Measurements from ENCODE around the gene TBC1D17. TPM values are rescaled to one million over a fixed set of nuclear protein-coding genes. Genes with fewer than 3 reads are reported as not detected.

TBC1D17 gene
- total RNA-seq, 1 donor from 2014 or later, result 29.1 TPM

GRCh38 chr19:49869009-49869483 lies 8.5 kb upstream of the TBC1D17 start:
- H3K36me3 Mint-ChIP-seq (ENCODE audit: low read depth, unreplicated experiment), result peaks cover 22% of the 10 kb centered on the region
- Histone ChIP-seq H3K27ac (ENCODE audit: low read depth, low read length) (peak overlapping the region; percentile 44), H3K9ac (ENCODE audit: low read length) (peak overlapping the region; percentile 57), H3K79me2 (ENCODE audit: insufficient read depth, low read length) (peaks cover 57% of the 10 kb centered on the region), H3K36me3 (ENCODE audit: insufficient read depth, low read length) (peaks cover 10% of the 10 kb centered on the region), H2AFZ (ENCODE audit: low read depth, low read length) (peak overlapping the region; percentile 35), H3K9me3 (ENCODE audit: insufficient read depth, low read depth, low read length) (no peaks in the 10 kb centered on the region), H3K4me3 (ENCODE audit: insufficient read depth, low read depth, low read length) (peak overlapping the region; percentile 38), H3K4me2 (ENCODE audit: low read length) (peak overlapping the region; percentile 83), H4K20me1 (ENCODE audit: insufficient read depth, low read length) (peaks cover 13% of the 10 kb centered on the region), H3K27me3 (ENCODE audit: insufficient read depth, low read length) (no peaks in the 10 kb centered on the region), H3K4me1 (ENCODE audit: insufficient read depth, low read length) (peaks cover 36% of the 10 kb centered on the region)
- H3K4me3 Mint-ChIP-seq (ENCODE audit: unreplicated experiment), result no peak overlapping the region
- no peaks in the 10 kb centered on the region for H3K27me3 Mint-ChIP-seq (ENCODE audit: low read depth, unreplicated experiment)
- peaks cover 9% of the 10 kb centered on the region for H3K4me1 Mint-ChIP-seq (ENCODE audit: low read depth, unreplicated experiment)
- no peak overlapping the region for H3K27ac Mint-ChIP-seq (ENCODE audit: unreplicated experiment)
- no peak for DNase-seq (ENCODE audit: low read depth)
- TF ChIP-seq EZH2 (IDR thresholded peaks at IDR 0.05; ENCODE audit: insufficient read depth, low read length), result no peak
- TF ChIP-seq, protein P1, sequence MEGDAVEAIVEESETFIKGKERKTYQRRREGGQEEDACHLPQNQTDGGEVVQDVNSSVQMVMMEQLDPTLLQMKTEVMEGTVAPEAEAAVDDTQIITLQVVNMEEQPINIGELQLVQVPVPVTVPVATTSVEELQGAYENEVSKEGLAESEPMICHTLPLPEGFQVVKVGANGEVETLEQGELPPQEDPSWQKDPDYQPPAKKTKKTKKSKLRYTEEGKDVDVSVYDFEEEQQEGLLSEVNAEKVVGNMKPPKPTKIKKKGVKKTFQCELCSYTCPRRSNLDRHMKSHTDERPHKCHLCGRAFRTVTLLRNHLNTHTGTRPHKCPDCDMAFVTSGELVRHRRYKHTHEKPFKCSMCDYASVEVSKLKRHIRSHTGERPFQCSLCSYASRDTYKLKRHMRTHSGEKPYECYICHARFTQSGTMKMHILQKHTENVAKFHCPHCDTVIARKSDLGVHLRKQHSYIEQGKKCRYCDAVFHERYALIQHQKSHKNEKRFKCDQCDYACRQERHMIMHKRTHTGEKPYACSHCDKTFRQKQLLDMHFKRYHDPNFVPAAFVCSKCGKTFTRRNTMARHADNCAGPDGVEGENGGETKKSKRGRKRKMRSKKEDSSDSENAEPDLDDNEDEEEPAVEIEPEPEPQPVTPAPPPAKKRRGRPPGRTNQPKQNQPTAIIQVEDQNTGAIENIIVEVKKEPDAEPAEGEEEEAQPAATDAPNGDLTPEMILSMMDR (IDR thresholded peaks at IDR 0.05; ENCODE audit: insufficient read depth, low read depth, low read length), result no peak
- no peak for FAIRE-seq
- no peaks in the 10 kb centered on the region for H3K9me3 Mint-ChIP-seq (ENCODE audit: unreplicated experiment)

DNA sequence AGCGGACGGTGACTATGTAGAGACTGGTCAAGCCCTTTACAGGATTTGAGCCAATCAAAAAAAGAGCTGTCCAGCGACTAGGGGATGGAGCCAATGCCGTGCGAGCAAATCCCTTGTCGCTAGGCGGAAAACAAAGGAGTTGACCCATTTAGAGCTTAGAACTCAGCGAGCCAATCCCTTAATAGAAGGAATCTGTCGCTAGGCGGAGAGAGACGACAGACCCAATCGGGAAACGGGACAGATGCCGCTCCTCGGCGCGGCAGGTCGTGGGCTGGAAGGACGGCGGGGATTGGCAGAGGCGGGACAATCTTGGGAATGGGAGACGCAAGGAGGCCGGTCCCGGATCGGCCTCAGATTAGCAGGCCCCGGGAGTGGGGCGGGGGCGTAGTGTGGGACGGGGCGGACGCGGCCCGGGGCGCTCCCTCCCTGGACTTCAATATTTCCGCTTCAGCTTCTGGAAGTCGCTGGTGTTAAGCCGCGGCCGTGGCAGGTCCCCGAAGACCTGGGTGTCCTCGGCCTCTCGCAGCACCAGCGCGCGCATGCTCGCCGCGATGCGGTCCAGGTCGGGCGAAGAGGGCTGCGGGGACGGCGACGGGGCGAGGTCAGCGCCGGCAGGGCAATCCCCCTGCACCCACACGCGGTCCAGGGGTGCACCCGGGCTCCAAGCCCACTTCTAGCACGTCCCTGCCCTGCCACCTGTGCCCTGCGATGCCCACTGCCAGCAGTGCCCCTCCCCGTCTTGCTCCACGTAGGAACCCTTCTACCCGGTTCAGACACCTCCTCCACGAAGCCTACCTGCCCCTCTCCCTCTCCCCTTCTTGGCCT lies 7.8 kb upstream of the TBC1D17 start:
- H4K20me1 ChIP-seq (ENCODE audit: insufficient read depth, low read length), result peaks cover 6% of the 10 kb centered on the region
- H3K27me3 Mint-ChIP-seq (ENCODE audit: low read depth, unreplicated experiment), result no peaks in the 10 kb centered on the region
- H3K27me3 ChIP-seq (ENCODE audit: insufficient read depth, low read length), result no peaks in the 10 kb centered on the region
- H3K4me1 Mint-ChIP-seq (ENCODE audit: low read depth, unreplicated experiment), result peaks cover 11% of the 10 kb centered on the region
- H3K36me3 Mint-ChIP-seq (ENCODE audit: low read depth, unreplicated experiment), result peaks cover 22% of the 10 kb centered on the region
- peak overlapping the region; percentile 72 for H3K9ac ChIP-seq (ENCODE audit: low read length)
- peak overlapping the region; percentile 87 for H3K4me2 ChIP-seq (ENCODE audit: low read length)
- H3K4me3 Mint-ChIP-seq (ENCODE audit: unreplicated experiment), result peak overlapping the region; percentile 79
- H3K27ac Mint-ChIP-seq (ENCODE audit: unreplicated experiment), result peak overlapping the region; percentile 77
- peaks cover 37% of the 10 kb centered on the region for H3K4me1 ChIP-seq (ENCODE audit: insufficient read depth, low read length)
- no peaks in the 10 kb centered on the region for H3K9me3 ChIP-seq (ENCODE audit: insufficient read depth, low read depth, low read length)
- H3K4me3 ChIP-seq (ENCODE audit: insufficient read depth, low read depth, low read length), result peak overlapping the region; percentile 54
- FAIRE-seq, result peak; percentile 86
- TF ChIP-seq, protein P1 (IDR thresholded peaks at IDR 0.05; ENCODE audit: insufficient read depth, low read depth, low read length), result no peak
- peak; percentile 43 for TF ChIP-seq EZH2 (IDR thresholded peaks at IDR 0.05; ENCODE audit: insufficient read depth, low read length)
- peak; percentile 100 for DNase-seq (ENCODE audit: low read depth)
- H2AFZ ChIP-seq (ENCODE audit: low read depth, low read length), result peak overlapping the region; percentile 57
- H3K9me3 Mint-ChIP-seq (ENCODE audit: unreplicated experiment), result no peaks in the 10 kb centered on the region
- H3K27ac ChIP-seq (ENCODE audit: low read depth, low read length), result peak overlapping the region; percentile 45
- peaks cover 57% of the 10 kb centered on the region for H3K79me2 ChIP-seq (ENCODE audit: insufficient read depth, low read length)
- peaks cover 4% of the 10 kb centered on the region for H3K36me3 ChIP-seq (ENCODE audit: insufficient read depth, low read length)
